Activated CD4-positive, alpha-beta T cell treated with anti-CD3 and anti-CD28 coated beads, Interleukin-2, Interleukin-4, amounts not matched to agents 100 ng/mL and 50 ng/mL, durations not matched to agents 16 hours and 8 hours (primary cell): ENCODE measurements around the gene KMT2B.
"Not testable (repeated sequence)": the region's sequence is repeated elsewhere in the genome, so short reads cannot be mapped to it uniquely, and the experiment has no call there.

Experiments used
- DNase-seq: peaks from one replicate; pipeline ENCODE4 v3.0.0-alpha.2; 2020; ENCODE audit warnings: low spot score

The KMT2B gene

GRCh38 chr19:35710784-35711723 lies 6.7 kb upstream of the KMT2B start:
- DNase-seq, result peak; percentile 94

GRCh38 chr19:35712567-35713505 lies 5.0 kb upstream of the KMT2B start:
- peak; percentile 94 for DNase-seq

DNA sequence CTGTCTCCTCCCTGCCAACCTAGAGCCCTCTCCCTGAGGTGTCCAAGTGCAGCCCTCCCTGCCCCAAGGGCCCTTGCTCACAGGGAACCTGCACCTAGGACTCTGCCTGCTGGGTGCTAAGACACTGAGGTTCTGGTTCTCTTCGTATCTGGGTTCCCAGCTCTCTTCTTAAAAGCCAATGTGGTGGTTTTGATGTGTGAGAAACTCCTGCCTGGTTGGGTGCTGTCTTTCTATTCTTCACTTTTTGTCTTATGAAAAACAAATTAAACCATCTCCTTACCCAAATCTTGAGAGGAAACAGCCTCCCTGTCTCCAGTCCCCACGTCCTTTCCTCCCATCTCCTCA lies 4.3 kb upstream of the KMT2B start:
- no peak for DNase-seq

DNA sequence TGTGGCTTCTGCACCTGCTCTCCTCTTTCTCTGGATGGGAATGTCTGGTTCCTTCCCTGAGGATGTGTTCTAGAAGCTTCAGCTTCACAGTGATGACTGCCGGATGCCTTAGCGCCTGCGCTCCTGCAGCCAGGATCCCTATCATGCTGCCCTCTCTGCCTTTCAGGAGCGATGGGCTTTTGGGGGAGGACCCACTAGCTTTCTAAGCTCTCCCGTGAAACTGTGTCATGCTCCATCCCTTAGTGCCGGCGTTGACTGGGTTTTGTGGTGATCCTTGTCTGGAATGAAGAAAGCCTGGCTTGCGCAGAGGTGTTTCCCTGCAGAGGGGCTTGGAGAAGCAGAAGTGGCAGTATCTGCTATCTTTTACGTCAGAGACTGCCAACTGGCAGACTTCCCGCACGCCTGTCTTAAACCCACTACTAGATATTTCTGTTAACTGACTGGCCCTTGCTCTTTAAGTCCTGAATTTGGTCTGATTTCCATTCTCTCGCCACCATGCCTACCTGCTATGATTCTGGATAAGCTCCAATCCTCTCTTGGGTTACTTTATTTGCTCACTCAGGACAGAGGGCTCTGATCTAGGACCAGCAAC lies 3.8 kb upstream of the KMT2B start:
- DNase-seq, result no peak

DNA sequence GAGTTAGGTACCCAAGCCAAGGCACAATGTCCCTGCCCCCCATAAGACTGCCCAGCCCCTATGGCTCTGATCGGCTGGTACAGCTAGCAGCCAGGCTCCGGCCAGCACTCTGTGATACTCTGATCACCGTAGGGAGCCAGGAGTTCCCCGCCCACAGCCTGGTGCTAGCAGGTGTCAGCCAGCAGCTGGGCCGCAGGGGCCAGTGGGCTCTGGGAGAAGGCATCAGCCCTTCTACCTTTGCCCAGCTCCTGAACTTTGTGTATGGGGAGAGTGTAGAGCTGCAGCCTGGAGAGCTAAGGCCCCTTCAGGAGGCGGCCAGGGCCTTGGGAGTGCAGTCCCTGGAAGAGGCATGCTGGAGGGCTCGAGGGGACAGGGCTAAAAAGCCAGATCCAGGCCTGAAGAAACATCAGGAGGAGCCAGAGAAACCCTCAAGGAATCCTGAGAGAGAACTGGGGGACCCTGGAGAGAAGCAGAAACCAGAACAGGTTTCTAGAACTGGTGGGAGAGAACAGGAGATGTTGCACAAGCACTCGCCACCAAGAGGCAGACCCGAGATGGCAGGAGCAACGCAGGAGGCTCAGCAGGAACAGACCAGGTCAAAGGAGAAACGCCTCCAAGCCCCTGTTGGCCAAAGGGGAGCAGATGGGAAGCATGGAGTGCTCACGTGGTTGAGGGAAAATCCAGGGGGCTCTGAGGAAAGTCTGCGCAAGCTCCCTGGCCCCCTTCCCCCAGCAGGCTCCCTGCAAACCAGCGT lies 3.0 kb upstream of the KMT2B start:
- peak; percentile 61 for DNase-seq

DNA sequence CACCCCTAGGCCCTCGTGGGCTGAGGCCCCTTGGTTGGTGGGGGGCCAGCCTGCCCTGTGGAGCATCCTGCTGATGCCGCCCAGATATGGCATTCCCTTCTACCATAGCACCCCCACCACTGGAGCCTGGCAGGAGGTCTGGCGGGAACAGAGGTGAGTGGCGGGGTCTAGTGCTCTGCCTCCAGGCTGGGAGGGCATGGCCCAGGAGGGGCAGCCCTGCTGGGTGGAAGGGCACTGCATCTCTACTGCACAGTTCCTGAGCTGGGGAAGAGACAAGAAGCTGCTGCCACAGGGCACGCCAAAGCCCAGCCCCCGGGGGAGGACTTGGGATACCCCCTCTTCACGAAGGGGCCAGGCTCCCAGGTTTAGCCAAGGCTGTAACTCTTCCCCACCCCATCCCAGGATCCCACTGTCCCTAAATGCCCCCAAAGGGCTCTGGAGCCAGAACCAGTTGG lies 2.4 kb upstream of the KMT2B start:
- no peak for DNase-seq

DNA sequence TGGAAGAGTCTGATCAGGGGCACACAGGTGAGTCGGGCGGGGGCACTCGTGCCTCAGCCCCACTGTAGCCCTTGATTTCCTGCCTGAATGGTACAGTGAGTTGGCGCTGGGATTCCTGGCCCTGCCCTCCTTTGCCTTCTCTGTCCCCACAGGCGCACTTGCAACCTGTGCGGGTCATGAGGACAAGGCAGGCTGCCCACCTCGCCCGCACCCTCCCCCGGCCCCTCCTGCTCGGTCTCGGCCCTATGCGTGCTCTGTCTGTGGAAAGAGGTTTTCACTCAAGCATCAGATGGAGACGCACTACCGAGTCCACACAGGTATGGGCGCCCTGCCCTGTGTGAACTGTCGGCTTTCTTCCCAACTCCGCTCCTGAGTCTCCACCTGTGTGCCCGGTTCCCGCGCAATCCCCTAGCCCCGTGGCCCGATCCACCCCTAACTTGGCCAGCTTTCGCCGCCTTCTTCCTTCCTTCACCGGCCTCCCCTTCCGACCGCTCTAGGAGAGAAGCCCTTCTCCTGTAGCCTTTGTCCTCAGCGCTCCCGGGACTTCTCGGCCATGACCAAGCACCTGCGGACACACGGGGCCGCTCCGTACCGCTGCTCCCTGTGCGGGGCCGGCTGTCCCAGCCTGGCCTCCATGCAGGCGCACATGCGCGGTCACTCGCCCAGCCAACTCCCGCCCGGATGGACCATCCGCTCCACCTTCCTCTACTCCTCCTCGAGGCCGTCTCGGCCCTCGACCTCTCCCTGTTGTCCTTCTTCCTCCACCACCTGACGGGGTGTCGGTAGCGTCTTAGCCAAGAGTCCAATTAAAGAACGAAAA lies 1.6 kb upstream of the KMT2B start:
- DNase-seq, result no peak

GRCh38 chr19:35716801-35717664 lies 770 bp upstream of the KMT2B start:
- peak; percentile 97 for DNase-seq

- DNase-seq, result peak; percentile 49
Measured at GRCh38 chr19:35718345-35719041, 690 bp downstream of the KMT2B start.

- DNase-seq, result no peak
Measured at GRCh38 chr19:35719402-35720162, 1.8 kb downstream of the KMT2B start.

- no peak for DNase-seq
Measured at GRCh38 chr19:35720163-35720524, 2.3 kb downstream of the KMT2B start.

- no peak for DNase-seq
Measured at GRCh38 chr19:35720648-35721047, 2.8 kb downstream of the KMT2B start.

DNA sequence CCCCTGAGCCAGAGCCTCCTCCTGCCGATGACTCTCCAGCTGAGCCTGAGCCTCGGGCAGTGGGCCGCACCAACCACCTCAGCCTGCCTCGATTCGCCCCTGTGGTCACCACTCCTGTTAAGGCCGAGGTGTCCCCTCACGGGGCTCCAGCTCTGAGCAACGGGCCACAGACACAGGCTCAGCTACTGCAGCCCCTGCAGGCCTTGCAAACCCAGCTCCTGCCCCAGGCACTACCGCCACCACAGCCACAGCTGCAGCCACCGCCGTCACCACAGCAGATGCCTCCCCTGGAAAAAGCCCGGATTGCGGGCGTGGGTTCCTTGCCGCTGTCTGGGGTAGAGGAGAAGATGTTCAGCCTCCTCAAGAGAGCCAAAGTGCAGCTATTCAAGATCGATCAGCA lies 3.6 kb downstream of the KMT2B start:
- DNase-seq, result no peak

GRCh38 chr19:35722461-35722860 lies 4.7 kb downstream of the KMT2B start:
- DNase-seq, result no peak

DNA sequence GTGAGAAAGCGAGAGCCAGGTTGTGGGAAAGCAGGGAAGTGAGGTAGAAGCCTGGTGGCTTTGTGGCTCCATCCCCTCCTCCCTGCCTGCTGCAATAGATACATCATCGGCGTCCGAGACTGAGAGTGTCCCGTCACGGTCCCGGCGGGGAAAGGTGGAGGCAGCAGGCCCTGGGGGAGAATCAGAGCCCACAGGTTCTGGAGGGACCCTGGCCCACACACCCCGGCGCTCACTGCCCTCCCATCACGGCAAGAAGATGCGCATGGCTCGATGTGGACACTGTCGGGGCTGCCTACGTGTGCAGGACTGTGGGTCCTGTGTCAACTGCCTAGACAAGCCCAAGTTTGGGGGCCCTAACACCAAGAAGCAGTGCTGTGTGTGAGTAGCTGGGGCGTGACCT lies 5.1 kb downstream of the KMT2B start:
- DNase-seq, result no peak

- DNase-seq, result no peak
Measured at GRCh38 chr19:35723671-35724070, 5.9 kb downstream of the KMT2B start.

- not testable (repeated sequence) for DNase-seq
Measured at GRCh38 chr19:35724132-35724531, 6.3 kb downstream of the KMT2B start.

DNA sequence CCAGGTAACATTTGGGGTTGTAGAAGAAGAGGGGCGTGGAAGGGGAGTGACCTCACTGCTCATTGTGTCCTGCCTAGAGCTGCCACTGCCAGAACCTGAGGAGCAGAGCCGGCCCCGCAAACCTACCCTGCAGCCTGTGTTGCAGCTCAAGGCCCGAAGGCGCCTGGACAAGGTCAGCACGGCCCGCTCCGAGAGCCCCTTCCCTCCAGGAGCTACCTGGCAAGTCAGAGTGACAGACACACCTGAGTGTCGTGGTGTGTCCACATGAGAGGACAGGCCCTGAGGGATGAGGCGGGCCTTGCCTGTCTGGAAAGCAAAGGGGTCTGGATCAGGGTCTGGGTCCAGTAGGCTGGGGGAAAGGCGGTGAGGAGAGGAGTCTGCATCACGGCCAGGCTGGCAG lies 6.8 kb downstream of the KMT2B start:
- DNase-seq, result no peak
